ENCODE measurements around the gene CDH8.

Gene CDH8

DNA sequence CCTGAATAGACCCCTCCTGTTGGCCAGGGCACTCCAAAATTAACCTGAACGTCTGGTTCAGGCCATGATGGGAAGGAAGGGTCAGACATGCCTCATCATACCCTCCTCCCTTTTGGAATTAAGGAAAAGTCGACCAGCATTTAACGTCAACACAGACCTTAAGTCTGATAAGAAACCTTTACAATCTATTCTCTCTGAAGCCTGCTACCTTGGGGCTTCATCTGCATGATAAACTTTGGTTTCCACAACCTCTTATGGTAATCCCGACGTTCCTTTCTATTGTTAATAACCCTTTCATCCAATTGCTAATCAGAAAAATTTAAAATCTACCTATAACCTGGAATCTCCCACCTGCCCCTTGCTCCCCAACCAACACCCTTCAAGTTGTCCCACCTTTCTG is 358.5 kb downstream of the CDH8 start:
- Mint-ChIP-seq H3K9me3 (peaks cover 18% of the 10 kb centered on the region), H3K27me3 (ENCODE audit: low read depth) (no peaks in the 10 kb centered on the region), H3K27ac (no peak overlapping the region), H3K36me3 (ENCODE audit: low read depth) (no peaks in the 10 kb centered on the region), H3K4me3 (no peak overlapping the region), H3K4me1 (ENCODE audit: low read depth) (no peaks in the 10 kb centered on the region)

- Mint-ChIP-seq H3K4me1 (ENCODE audit: low read depth) (no peaks in the 10 kb centered on the region), H3K4me3 (no peak overlapping the region), H3K36me3 (ENCODE audit: low read depth) (no peaks in the 10 kb centered on the region), H3K27me3 (ENCODE audit: low read depth) (no peaks in the 10 kb centered on the region), H3K9me3 (peaks cover 18% of the 10 kb centered on the region), H3K27ac (no peak overlapping the region)
These were observed 359.5 kb downstream of the CDH8 start for GRCh38 chr16:61676740-61677139.

- no peak overlapping the region for H3K4me3 Mint-ChIP-seq
- no peaks in the 10 kb centered on the region for H3K36me3 Mint-ChIP-seq (ENCODE audit: low read depth)
- no peaks in the 10 kb centered on the region for H3K27me3 Mint-ChIP-seq (ENCODE audit: low read depth)
- H3K27ac Mint-ChIP-seq: no peak overlapping the region
- no peaks in the 10 kb centered on the region for H3K4me1 Mint-ChIP-seq (ENCODE audit: low read depth)
- peaks cover 29% of the 10 kb centered on the region for H3K9me3 Mint-ChIP-seq
These were observed 365.1 kb downstream of the CDH8 start for GRCh38 chr16:61671161-61671560.

GRCh38 chr16:61665512-61665911 is 370.7 kb downstream of the CDH8 start:
- no peaks in the 10 kb centered on the region for H3K36me3 Mint-ChIP-seq (ENCODE audit: low read depth)
- no peaks in the 10 kb centered on the region for H3K4me1 Mint-ChIP-seq (ENCODE audit: low read depth)
- peaks cover 26% of the 10 kb centered on the region for H3K9me3 Mint-ChIP-seq
- no peaks in the 10 kb centered on the region for H3K27me3 Mint-ChIP-seq (ENCODE audit: low read depth)
- H3K4me3 Mint-ChIP-seq: no peak overlapping the region
- H3K27ac Mint-ChIP-seq: no peak overlapping the region

DNA sequence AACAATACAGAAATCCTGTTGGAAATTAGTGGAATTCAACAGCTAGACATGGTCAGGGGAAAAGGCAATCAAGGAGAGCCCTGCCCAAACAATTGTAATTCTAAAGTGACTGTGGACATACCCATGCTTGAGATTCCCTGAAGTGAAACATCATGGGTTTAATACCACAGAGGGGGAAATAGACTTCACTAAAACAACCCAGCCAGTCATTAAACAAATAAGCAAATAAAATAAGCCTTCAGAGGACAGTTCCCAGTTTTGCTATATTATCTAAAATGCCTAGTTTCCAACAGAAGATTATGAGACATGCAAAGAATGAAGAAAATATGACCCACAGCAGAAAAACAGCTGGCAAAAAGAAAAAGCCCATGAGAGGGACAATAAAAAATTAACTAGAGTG is 376.3 kb downstream of the CDH8 start:
- peaks cover 16% of the 10 kb centered on the region for H3K9me3 Mint-ChIP-seq
- H3K4me3 Mint-ChIP-seq: no peak overlapping the region
- H3K4me1 Mint-ChIP-seq (ENCODE audit: low read depth): no peaks in the 10 kb centered on the region
- H3K27ac Mint-ChIP-seq: no peak overlapping the region
- no peaks in the 10 kb centered on the region for H3K27me3 Mint-ChIP-seq (ENCODE audit: low read depth)
- no peaks in the 10 kb centered on the region for H3K36me3 Mint-ChIP-seq (ENCODE audit: low read depth)

- H3K27me3 Mint-ChIP-seq (ENCODE audit: low read depth): no peaks in the 10 kb centered on the region
- H3K4me1 Mint-ChIP-seq (ENCODE audit: low read depth): no peaks in the 10 kb centered on the region
- peaks cover 33% of the 10 kb centered on the region for H3K9me3 Mint-ChIP-seq
- H3K27ac Mint-ChIP-seq: no peak overlapping the region
- H3K36me3 Mint-ChIP-seq (ENCODE audit: low read depth): no peaks in the 10 kb centered on the region
- no peak overlapping the region for H3K4me3 Mint-ChIP-seq
These were observed 381.3 kb downstream of the CDH8 start for GRCh38 chr16:61654962-61655361.

DNA sequence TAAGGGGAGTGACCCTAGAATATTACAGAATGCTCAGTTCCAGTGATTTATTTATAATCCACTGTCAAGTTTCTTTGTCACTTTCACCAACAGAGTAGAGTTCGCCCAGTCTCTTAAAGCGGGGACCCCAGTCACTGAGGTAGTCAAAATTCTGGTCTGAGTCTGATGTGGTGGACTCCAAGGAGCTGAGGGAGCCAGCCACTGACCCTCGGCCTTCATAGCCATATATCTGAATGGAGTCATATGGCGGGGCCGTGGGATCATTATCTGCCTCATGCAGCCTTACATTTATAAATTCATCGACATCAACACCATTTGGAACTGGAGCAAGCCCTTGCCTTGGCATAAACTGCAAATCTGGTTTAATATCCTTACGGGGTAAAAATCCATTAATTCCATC is 382.7 kb downstream of the CDH8 start:
- Mint-ChIP-seq H3K4me3 (no peak overlapping the region), H3K27ac (no peak overlapping the region), H3K9me3 (peaks cover 30% of the 10 kb centered on the region), H3K27me3 (ENCODE audit: low read depth) (no peaks in the 10 kb centered on the region), H3K36me3 (ENCODE audit: low read depth) (no peaks in the 10 kb centered on the region), H3K4me1 (ENCODE audit: low read depth) (no peaks in the 10 kb centered on the region)

DNA sequence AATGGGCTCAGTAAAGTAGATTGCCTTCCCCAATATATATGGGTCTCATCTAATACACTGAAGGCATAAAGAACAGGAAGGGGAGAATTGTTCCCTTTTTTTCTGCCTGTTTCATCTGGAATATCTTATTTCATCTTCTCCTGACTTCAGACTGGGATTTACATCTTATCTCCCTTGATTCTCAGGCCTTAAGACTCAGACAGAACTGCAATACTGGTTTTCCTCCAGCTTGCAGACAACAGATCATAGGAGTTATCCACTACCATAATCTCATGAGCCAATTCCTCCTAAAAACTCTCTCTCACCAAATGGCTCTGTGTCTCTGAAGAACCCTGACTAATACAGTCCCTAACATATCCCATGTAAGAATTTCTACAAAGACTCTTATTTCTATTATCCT is 390.7 kb downstream of the CDH8 start:
- no peak overlapping the region for H3K4me3 Mint-ChIP-seq
- H3K4me1 Mint-ChIP-seq (ENCODE audit: low read depth): no peaks in the 10 kb centered on the region
- H3K9me3 Mint-ChIP-seq: peaks cover 7% of the 10 kb centered on the region
- H3K27me3 Mint-ChIP-seq (ENCODE audit: low read depth): no peaks in the 10 kb centered on the region
- H3K27ac Mint-ChIP-seq: no peak overlapping the region
- H3K36me3 Mint-ChIP-seq (ENCODE audit: low read depth): no peaks in the 10 kb centered on the region

DNA sequence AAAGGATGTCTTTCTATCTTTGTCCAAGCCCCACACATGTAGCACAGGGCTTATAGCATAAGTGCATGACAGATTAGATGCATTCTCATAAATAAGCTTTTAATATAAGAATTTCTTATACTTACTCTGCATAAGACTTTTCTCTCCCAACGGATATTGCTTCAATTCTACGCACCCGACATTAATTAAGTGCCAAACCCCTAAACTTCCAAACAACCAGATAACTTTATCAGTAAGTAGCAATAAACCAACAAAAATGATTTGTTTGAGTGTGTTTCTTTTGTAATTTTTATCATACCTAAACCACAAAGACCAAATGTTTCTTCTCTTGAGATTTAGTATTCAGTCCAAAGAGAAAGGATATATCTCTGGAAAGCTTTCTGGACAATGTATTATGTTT is 391.5 kb downstream of the CDH8 start:
- H3K36me3 Mint-ChIP-seq (ENCODE audit: low read depth): no peaks in the 10 kb centered on the region
- no peaks in the 10 kb centered on the region for H3K4me1 Mint-ChIP-seq (ENCODE audit: low read depth)
- H3K9me3 Mint-ChIP-seq: peaks cover 4% of the 10 kb centered on the region
- no peak overlapping the region for H3K27ac Mint-ChIP-seq
- H3K27me3 Mint-ChIP-seq (ENCODE audit: low read depth): no peaks in the 10 kb centered on the region
- H3K4me3 Mint-ChIP-seq: no peak overlapping the region

DNA sequence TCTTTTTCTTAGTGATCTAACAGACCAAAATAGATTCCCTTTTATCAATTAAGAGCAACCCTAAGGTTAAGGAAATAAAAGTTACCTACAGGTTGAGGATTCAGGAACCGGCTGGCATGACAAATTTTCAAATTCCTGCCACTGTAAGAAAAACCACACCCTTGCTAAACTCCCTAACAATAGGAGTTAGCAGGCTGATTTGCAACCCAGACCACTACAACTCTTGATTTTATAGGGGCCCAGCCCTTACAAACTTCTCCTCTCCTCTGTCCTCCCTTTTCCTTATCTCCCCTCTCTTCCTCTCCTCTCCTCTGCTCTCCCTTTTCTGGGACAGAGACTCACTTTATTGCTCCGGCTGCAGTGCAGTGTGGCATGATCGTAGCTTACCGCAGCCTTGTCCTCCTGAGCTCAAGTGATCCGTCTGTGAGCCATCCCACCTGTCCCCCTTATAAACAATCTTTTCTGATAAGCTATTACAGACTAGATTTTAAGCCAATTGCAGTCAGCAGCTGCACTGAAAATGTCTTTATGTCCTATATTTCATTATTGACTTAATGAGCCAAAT is 418.9 kb downstream of the CDH8 start:
- Mint-ChIP-seq H3K36me3 (ENCODE audit: low read depth) (no peaks in the 10 kb centered on the region), H3K27ac (no peak overlapping the region)

DNA sequence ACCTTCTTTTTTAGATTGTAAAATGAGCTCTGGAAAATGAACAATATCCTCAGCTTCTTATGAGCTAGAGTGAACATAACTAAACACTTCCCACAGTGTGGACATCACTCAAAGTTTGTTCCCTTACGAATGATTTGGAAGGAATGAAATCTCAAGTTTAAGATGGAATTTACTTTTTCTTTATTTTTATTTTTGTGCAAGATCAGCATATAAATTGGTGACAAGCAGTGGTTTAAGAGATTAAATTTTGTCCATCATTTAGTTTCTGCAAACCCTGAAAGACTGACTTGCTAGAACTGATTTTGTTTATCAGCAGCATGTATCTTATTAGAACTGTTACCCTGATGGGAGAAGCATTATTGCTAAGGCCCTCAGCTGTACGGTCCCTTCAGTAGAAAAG is 420.1 kb downstream of the CDH8 start:
- H3K36me3 Mint-ChIP-seq (ENCODE audit: low read depth): no peaks in the 10 kb centered on the region
- no peak overlapping the region for H3K4me3 Mint-ChIP-seq
- no peaks in the 10 kb centered on the region for H3K27me3 Mint-ChIP-seq (ENCODE audit: low read depth)
- no peak overlapping the region for H3K27ac Mint-ChIP-seq
- H3K4me1 Mint-ChIP-seq (ENCODE audit: low read depth): no peaks in the 10 kb centered on the region
- peaks cover 13% of the 10 kb centered on the region for H3K9me3 Mint-ChIP-seq

More for the DNA sequence above, 418.9 kb downstream of the CDH8 start:
- Mint-ChIP-seq H3K4me3 (no peak overlapping the region), H3K27me3 (ENCODE audit: low read depth) (no peaks in the 10 kb centered on the region), H3K4me1 (ENCODE audit: low read depth) (no peaks in the 10 kb centered on the region), H3K9me3 (peaks cover 9% of the 10 kb centered on the region)

DNA sequence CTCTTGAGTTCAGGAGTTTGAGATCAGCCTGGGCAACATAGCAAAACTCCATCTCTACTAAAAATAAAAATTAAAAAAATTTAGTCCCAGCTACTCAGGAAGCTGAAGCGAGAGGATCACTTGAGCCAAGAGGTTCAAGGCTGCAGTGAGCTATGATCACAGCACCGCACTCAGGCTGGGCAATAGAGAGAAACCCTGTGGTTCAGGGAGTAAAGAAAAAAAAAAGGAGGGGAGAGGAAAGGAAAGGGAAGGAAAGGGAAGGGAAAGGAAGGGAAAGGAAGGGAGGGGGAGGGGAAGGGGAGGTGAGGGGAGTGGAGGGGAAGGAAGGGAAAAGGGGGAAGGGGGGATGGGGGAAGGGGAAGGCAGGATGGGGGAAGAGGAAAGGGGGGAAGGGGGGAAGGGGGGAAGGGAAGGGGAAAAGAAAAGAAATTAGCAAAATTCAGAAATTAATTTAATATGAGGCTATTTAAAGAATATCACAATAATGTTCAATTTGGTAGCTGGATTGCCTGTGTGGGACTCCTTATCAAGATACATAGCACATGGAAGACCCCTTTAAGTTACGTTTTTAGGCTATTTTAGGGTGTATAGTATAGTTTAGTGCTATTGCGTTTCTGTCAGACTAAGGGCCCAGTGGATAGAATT is 424.3 kb downstream of the CDH8 start:
- H3K4me1 Mint-ChIP-seq (ENCODE audit: low read depth): no peaks in the 10 kb centered on the region
- peaks cover 21% of the 10 kb centered on the region for H3K9me3 Mint-ChIP-seq
- no peak overlapping the region for H3K27ac Mint-ChIP-seq
- no peaks in the 10 kb centered on the region for H3K36me3 Mint-ChIP-seq (ENCODE audit: low read depth)
- H3K4me3 Mint-ChIP-seq: no peak overlapping the region
- H3K27me3 Mint-ChIP-seq (ENCODE audit: low read depth): no peaks in the 10 kb centered on the region

DNA sequence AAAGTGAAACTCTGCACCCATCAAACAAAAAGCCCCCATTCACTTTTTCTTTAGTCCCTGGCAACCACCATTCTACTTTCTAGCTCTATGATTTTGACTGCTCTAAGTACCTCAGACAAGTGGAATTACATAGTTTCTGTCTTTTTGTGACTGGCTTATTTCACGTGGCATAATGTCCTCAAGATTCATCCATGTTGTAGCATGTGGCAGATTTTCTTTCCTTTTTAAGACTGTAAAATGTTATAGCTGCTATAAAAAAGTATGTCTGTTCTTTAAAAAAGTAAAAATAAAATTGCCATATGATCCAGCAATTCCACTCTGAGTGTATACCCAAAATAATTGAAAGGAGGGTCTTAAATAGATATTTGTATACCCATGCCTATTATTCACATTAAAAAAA is 429.7 kb downstream of the CDH8 start:
- Mint-ChIP-seq H3K27ac (no peak overlapping the region), H3K4me3 (no peak overlapping the region), H3K4me1 (ENCODE audit: low read depth) (no peaks in the 10 kb centered on the region), H3K9me3 (peaks cover 26% of the 10 kb centered on the region), H3K36me3 (ENCODE audit: low read depth) (no peaks in the 10 kb centered on the region), H3K27me3 (ENCODE audit: low read depth) (no peaks in the 10 kb centered on the region)
